ENCODE data around the gene SPRED3. TPM values are rescaled to one million over a fixed set of nuclear protein-coding genes. Genes with fewer than 3 reads are reported as not detected.
"Not testable (repeated sequence)": the region's sequence is repeated elsewhere in the genome, so short reads cannot be mapped to it uniquely, and the experiment has no call there.

Gene SPRED3
- total RNA-seq, 1 donor from 2014 or later = 0.71 TPM

GRCh38 chr19:38425222-38425809, 36.8 kb downstream of the SPRED3 start:
- TF ChIP-seq CTCF (IDR thresholded peaks at IDR 0.05; ENCODE audit: borderline replicate concordance) = no peak
- peaks cover 5% of the 10 kb centered on the region for H3K4me1 ChIP-seq
- H3K27ac ChIP-seq (replicated peaks) = no peak overlapping the region
- H3K36me3 ChIP-seq = no peaks in the 10 kb centered on the region
- H3K27me3 ChIP-seq (ENCODE audit: low read depth) = peaks cover 62% of the 10 kb centered on the region
- no peaks in the 10 kb centered on the region for H3K9me3 ChIP-seq (replicated peaks)
- DNase-seq = no peak
- H3K4me3 ChIP-seq = peak overlapping the region; percentile 46
- intact Hi-C loops (cut with micrococcal nuclease) = no loop called here

- H3K4me3 ChIP-seq = peak within 1 kb of the TSS; percentile 46
- DNase-seq = peak; percentile 51
- H3K27me3 ChIP-seq (ENCODE audit: low read depth) = peaks cover 56% of the 10 kb centered on the region
- intact Hi-C loops (cut with micrococcal nuclease) = no loop called here
- H3K36me3 ChIP-seq = no peaks in the 10 kb centered on the region
- H3K27ac ChIP-seq (replicated peaks) = peak within 1 kb of the TSS; percentile 23
- H3K9me3 ChIP-seq (replicated peaks) = no peaks in the 10 kb centered on the region
- H3K4me1 ChIP-seq = peaks cover 5% of the 10 kb centered on the region
- TF ChIP-seq CTCF (IDR thresholded peaks at IDR 0.05; ENCODE audit: borderline replicate concordance) = no peak
Observed at GRCh38 chr19:38425810-38426466, 37.4 kb downstream of the SPRED3 start, which contains the start of gene RASGRP4. Gene RASGRP4, minus strand, starts transcription at chr19:38426219. Its CDS starts 128 bp downstream, at chr19:38426091.

DNA sequence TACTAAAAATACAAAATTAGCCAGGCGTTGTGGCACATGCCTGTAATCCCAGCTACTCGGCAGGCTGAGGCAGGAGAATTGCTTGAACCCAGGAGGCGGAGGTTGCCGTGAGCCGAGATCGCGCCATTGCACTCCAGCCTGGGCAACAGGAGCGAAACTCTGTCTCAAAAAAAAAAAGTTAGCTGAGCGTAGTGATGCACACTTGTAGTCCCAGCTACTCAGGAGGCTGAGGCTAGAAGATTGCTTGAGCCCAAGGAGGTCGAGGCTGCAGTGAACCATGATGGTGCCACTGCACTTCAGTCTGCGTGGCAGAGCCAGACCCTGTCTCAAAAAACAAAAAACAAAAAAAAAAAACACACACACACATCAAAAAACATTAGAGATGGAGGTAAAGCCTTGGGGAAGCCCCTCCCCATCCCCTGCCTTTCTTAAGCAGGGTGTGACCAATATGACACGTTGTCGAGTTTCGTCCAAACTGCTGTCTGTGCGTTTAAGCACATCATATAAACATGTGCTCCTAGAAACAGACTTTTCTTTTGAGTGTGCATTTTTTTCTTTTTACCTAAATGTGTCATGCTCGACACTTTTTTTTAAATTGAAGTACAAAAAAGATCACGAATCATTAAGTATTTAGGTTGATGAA, 38.7 kb downstream of the SPRED3 start:
- H3K27ac ChIP-seq (replicated peaks); H3K4me3 ChIP-seq; intact Hi-C loops (cut with micrococcal nuclease); DNase-seq; H3K4me1 ChIP-seq; H3K9me3 ChIP-seq (replicated peaks); H3K36me3 ChIP-seq: not testable (repeated sequence)
- peaks cover 53% of the 10 kb centered on the region for H3K27me3 ChIP-seq (ENCODE audit: low read depth)

DNA sequence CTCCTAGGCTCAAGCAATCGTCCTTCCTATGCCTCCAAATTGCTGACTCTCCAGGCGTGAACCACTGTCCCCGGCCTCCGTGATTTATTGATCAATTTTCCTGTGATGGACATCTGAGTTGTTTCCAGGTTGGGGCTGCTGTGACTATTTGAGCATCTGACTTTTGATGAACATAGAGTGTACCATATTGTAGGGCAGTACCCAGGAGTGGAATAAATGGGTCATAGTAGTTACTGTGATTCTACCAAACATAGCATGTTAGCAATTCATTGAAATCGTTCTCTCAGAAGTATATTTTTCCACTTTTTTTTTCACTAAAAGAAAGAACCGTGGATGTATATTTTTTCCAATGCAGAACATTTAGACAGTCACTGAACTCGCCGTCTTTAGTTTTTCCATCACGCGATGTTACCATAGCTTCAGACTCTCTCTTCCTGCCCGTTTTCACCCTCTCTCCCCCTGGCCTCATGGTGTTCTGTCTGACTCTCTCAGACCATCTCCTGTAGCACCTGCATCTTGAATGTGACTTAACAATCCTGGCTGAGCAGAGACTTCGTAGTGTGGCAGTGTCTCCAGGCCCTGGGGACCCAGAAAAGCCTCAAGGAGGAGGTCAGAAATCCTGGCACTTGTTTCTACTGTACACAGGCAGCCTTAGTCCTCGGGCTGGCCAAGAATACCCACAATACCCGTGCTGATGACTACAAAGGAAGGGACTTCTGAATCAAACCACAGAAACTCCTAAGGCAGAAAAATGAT, 40.7 kb downstream of the SPRED3 start:
- peaks cover 10% of the 10 kb centered on the region for H3K4me1 ChIP-seq
- no peaks in the 10 kb centered on the region for H3K9me3 ChIP-seq (replicated peaks)
- peaks cover 53% of the 10 kb centered on the region for H3K27me3 ChIP-seq (ENCODE audit: low read depth)
- no peak overlapping the region for H3K27ac ChIP-seq (replicated peaks)
- intact Hi-C loops (cut with micrococcal nuclease) = no loop called here
- no peak overlapping the region for H3K4me3 ChIP-seq
- no peak for TF ChIP-seq CTCF (IDR thresholded peaks at IDR 0.05; ENCODE audit: borderline replicate concordance)
- no peaks in the 10 kb centered on the region for H3K36me3 ChIP-seq
- no peak for DNase-seq

GRCh38 chr19:38429811-38430156, 41.3 kb downstream of the SPRED3 start:
- intact Hi-C loops (cut with micrococcal nuclease) = no loop called here
- TF ChIP-seq CTCF (IDR thresholded peaks at IDR 0.05; ENCODE audit: borderline replicate concordance) = no peak
- no peak overlapping the region for H3K4me3 ChIP-seq

More at GRCh38 chr19:38429811-38430156, 41.3 kb downstream of the SPRED3 start:
- Histone ChIP-seq H3K9me3 (replicated peaks) (no peaks in the 10 kb centered on the region), H3K27ac (replicated peaks) (no peak overlapping the region), H3K4me1 (peaks cover 10% of the 10 kb centered on the region), H3K27me3 (ENCODE audit: low read depth) (peaks cover 53% of the 10 kb centered on the region), H3K36me3 (no peaks in the 10 kb centered on the region)
- no peak for DNase-seq

Measured in left ventricle myocardium inferior (tissue), 1 donor.